Islet of Langerhans (tissue), 1 donor: ENCODE results near the gene ITPKA.

Experiments used
- FAIRE-seq: peaks from one replicate; lab custom pipeline; 2011; peaks lifted over from hg19 to GRCh38; lab: Jason Lieb, UNC

The ITPKA gene

GRCh38 chr15:41511331-41511898 lies 17.7 kb downstream of the ITPKA start:
- FAIRE-seq = no peak

DNA sequence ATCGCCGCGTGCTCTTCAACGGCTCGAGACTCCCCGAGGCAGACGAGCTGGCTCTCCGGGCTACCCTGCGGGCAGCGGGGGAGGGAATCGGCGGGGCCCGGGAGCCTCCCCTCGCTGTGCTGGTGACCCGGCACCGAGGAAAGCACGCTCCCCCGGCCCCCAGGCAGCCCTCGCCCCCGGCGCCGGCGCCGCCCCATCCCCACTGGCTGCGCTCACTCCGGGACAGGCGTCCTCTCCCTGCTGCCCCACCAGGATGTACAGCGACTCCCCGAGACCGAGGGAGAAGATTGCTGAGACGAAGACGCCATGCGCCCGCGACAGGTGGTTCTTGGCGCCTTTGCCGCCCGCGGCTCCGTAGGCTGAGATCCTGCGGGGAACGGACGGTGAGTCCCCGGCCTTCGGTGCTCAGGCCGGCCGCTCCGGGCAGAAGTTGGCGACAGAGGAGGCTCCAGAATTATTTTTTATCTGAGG lies 18.3 kb downstream of the ITPKA start:
- FAIRE-seq = no peak

- no peak for FAIRE-seq
Measured at GRCh38 chr15:41512512-41512939, 18.9 kb downstream of the ITPKA start.

GRCh38 chr15:41512940-41513505 lies 19.3 kb downstream of the ITPKA start:
- FAIRE-seq = no peak

DNA sequence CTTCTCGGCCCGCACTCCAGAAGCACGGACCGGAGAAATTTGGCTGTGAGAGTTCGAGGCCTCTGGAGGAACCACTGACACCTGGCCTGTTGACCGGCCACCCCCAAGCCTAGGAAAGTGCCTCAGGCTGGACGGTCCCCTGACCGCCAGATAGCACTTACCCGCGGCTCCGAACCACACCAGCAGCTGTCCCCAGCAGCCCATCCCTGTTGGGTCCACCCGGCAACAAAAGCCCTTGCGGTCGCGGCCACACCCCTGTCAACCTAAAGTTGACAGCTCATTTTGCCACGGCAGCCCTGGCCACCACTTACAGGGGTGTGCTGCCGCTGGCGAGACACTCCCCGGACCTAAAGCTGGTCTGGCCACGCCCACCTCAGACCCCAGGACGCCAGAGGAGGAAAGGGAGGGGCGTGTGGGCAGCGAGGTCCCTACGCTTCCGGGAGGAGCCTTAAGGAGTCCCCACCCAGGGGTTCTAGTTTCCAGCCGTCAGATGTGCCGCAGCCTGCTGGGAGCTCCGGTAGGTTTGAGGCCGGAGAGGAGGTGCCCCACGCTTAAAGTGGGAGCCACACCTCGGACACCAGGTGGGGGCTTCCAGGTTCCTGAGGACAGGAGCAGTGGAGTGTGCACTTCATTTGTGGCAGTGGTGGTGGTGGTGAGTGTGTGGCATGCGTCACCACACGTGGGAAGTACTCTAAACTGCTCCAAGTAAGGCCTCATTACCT lies 20.0 kb downstream of the ITPKA start, which contains the start of gene LTK:
Gene LTK (minus strand): TSS at position 322 of the 722 bp plus-strand sequence. CDS start 118 bp downstream, at position 204.
- FAIRE-seq = no peak

DNA sequence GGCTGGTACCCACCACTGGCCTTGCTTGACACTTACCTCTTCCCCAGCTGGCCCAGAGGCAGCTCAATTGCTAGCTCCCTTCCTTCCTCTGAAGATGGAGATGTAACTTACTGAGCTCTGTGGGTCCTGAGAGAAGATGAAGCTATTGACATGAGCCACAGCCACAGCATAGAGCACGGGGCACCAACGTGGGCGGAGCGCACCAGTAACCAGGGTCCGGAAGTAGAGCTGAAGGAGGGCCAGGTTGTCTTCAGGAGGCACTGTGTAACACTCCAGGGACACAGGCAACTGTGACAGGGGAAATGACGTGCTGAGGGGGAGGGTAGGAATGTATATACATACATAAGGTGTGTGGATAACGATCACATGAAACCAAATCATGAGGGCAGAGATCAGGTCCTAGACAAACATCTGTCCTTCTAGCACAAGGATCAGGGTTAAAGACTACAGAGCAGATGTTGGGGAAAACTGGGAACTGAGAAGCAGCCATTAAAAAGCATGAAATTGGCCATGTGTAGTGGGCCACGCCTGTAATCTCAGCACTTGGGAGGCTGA lies 24.3 kb downstream of the ITPKA start:
- FAIRE-seq = no peak

DNA sequence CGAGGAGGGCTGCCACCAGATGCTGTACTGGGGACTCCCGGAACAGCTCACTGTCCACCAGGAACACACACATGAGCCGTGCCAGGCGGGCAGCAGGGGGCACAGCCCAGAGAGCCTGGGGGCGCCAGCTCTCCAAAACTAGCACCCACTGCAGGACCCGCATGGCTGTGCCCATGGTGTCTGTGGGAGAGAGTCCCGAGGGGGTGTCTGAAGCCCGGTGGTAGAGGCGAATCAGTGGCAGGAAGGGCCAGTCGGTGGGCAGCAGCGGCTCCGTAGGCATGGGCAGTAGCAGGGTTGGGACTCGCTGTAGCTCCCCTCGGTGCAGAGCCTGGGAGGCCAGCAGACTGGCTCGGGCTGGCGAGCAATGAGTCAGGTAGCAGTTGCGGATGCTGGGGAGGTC lies 27.0 kb downstream of the ITPKA start:
- no peak for FAIRE-seq

- FAIRE-seq = no peak
Measured at GRCh38 chr15:41521614-41522013, 27.9 kb downstream of the ITPKA start.

DNA sequence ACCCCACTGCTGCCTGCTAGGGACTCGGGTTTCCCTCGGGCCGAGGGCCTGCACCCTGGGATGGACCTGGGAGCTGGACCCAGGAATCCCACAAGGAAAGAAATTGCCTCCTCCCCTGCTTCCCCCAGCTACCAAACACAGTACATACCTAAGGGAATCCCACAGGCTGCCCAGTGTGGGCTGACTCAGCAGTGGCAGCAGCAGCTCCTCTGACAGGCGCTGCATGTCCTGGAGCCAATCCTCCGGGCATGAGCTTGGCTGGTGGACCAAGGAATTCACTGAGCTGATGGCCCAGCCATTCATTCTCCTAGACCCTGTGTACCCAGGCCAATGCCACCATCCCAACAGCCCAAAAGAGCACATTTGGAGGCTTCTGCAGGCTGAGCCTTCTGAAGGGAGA lies 29.4 kb downstream of the ITPKA start:
- no peak for FAIRE-seq

DNA sequence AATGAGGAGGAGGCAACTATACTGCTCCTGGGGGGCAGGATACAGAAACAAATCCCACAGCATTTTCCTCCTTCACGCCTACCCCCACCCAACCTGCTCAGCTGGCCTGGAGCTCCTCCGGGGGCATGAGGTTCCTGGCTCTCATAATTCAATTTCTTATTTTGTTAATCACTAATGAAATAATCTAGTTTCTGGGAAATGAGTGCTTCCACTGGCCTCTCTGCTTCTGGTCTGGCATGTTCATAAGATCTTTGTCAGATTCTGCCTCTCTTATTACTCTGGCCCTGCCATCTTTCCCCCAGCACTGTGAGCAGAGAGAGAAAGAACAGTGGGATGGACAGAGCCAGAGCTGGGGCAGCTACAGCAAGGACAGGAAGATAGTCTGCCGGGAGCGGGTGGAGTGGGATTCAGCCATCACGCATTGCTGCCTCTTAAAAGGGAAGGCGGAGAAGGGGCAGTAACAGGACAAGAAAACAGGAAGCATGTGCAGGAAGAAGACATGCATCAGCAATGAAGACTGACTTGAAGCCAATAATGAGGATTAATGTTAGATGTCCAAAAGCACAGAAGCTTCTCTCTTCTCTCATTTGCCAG lies 36.8 kb downstream of the ITPKA start:
- no peak for FAIRE-seq

GRCh38 chr15:41535544-41535943 lies 41.9 kb downstream of the ITPKA start:
- FAIRE-seq = no peak

DNA sequence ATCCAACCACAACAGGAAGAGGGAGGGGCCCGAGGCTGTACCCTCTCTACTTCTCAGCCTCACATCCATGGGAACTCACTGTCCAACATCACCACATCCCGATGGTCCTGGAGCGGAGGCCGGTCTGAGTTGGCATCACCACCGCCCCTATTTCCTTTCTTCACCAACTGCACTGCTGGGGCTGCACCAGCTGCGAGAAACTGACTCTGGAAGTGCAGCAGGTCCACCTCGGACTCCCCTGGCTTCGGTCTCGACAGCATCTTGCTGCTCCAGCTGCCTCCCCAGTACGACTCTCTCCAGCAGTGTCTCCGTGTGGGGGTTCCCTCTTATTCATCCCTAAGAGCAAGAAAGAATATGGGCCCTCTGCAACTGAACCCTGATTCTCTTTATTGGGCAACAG lies 43.2 kb downstream of the ITPKA start:
- FAIRE-seq = no peak

GRCh38 chr15:41543521-41543870 lies 49.8 kb downstream of the ITPKA start:
- FAIRE-seq = no peak

DNA sequence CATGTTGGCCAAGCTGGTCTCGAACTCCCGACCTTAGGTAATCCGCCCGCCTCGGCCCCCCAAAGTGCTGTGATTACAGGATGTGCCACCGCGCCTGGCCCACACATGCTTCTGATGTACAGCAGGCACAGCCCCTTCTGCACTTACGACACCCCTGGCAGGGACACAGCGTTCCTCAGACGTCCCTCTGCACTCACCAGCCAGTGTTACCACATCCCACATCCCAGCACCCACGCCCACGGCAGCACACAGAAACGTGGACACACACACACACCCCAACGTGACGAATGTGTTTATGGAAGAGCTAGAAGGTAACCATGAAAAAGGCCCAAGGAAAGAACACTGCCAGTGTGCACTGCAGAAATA lies 51.0 kb downstream of the ITPKA start:
- no peak for FAIRE-seq

DNA sequence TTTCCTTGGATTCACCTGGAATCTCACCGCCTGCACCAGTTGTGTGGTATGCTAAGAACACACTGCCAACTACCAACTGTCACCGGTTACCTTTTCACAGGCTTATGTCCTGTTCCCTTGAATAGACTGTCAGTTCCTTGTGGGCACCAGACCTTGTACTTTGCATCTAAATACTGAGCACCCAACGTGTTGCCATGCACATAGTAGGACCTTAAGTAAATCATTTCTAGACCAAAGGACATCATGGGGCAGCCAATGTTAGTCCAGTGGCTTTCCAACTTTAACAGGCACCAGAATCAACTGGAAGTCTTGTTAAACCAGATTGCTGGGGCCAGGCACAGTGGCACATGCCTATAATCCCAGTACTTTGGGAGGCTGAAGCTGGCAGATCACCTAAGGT lies 51.5 kb downstream of the ITPKA start:
- FAIRE-seq = no peak

GRCh38 chr15:41546851-41547786 lies 53.4 kb downstream of the ITPKA start:
- FAIRE-seq = no peak

DNA sequence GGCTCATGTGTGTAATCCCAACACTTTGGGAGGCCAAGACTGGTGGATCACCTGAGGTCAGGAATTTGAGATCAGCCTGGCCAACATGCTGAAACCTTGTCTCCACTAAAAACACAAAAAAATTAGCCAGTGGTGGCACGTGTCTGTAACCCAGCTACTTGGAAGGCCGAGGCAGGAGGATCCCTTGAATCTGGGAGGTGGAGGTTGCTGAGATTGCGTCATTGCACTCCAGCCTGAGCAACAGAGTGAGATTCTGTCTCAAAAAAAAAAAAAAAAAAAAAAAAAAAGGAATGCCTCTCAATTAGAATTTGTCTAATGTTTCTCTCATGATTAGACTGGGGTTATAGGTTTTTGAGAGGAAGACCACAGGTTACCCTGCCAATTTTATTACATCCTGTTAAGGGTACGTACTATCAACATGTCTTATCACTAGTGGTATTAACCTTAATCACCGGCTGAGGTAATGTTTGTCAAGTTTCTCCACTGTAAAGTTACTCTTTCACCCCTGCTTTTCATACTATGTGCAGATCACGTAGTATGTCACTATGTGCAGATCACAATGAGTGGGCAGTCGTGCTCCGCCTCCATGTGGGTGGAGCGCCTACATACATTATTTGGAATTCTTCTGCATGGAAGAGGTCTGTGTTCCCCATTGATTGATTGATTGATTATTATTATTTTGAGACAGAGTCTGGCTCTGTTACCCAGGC lies 56.5 kb downstream of the ITPKA start:
- FAIRE-seq = no peak
